K562 (cell line): ENCODE results near the gene PLA2G3. TPM values are rescaled to one million over a fixed set of nuclear protein-coding genes. Genes with fewer than 3 reads are reported as not detected.
A peak's percentile ranks its signal among the peaks of the same experiment; 100 is the strongest.

Experiments used
- ATF3 ChIP-seq, 2 experiments: fragments of 450-650 bp in 1 of 2; sonication (generic) in 1 of 2; formaldehyde crosslinking in 1 of 2; IDR thresholded peaks in 1 of 2; conservative IDR thresholded peaks in 1 of 2; 2 replicates each; pipeline versions ENCODE4 v1.6.1 to v1.8.1; 2016 to 2023; ENCODE audit warnings: mild to moderate bottlenecking in 2 of 2, moderate library complexity in 2 of 2, inconsistent platforms in 1 of 2, missing genetic modification reagents in 1 of 2
- DACH1 ChIP-seq: fragments of 450-650 bp; IDR thresholded peaks from 2 replicates; pipeline ENCODE4 v1.6.1; 2018; ENCODE audit not compliant: partially characterized antibody
- FOSL1 ChIP-seq: fragments of 200-800 bp; sonication (Bioruptor generic); conservative IDR thresholded peaks from 2 replicates; pipeline ENCODE4 v1.6.1; 2016; ENCODE audit warnings: missing genetic modification characterization, missing compliant biosample characterization
- HSF4 ChIP-seq: fragments of 250-450 bp; sonication (Bioruptor Pico); IDR thresholded peaks from 2 replicates; pipeline ENCODE4 v2.1.2; 2022; ENCODE audit warnings: mild to moderate bottlenecking, moderate library complexity, borderline replicate concordance
- NFE2 ChIP-seq: IDR thresholded peaks from 2 replicates; pipeline ENCODE4 v1.6.1; 2014; ENCODE audit warnings: antibody characterized with exemption, low read depth
- RFX7 ChIP-seq: fragments of 250-450 bp; sonication (Bioruptor Pico); IDR thresholded peaks from 2 replicates; pipeline ENCODE4 v1.5.1; 2021; ENCODE audit warnings: mild to moderate bottlenecking
- SETDB1 ChIP-seq: IDR thresholded peaks from one replicate; pipeline ENCODE4 v1.6.1; 2012; ENCODE audit warnings: low read length, control low read depth, inconsistent platforms
- SMARCE1 ChIP-seq: fragments of 450-650 bp; IDR thresholded peaks from 2 replicates; pipeline ENCODE4 v1.7.1; 2016; ENCODE audit warnings: mild to moderate bottlenecking
- ZBTB40 ChIP-seq, 2 experiments: fragments of 450-650 bp in 1 of 2; sonication (generic) in 1 of 2; formaldehyde crosslinking in 1 of 2; IDR thresholded peaks; 2 replicates each; pipeline versions ENCODE4 v1.7.1 to v1.9.0; 2016 to 2022; ENCODE audit warnings: inconsistent platforms in 1 of 2, mild to moderate bottlenecking in 1 of 2, missing genetic modification reagents in 1 of 2
- ZBTB8A ChIP-seq: fragments of 450-650 bp; IDR thresholded peaks from 2 replicates; pipeline ENCODE4 v1.6.1; 2018; ENCODE audit warnings: mild to moderate bottlenecking, moderate library complexity; ENCODE audit not compliant: partially characterized antibody
- ZNF143 ChIP-seq: sonication (generic); formaldehyde crosslinking; IDR thresholded peaks from 2 replicates; pipeline ENCODE4 v1.9.0; 2022; ENCODE audit warnings: mild to moderate bottlenecking, missing genetic modification reagents
- ZNF609 ChIP-seq: sonication (generic); formaldehyde crosslinking; IDR thresholded peaks from 2 replicates; pipeline ENCODE4 v1.8.1; 2023; ENCODE audit warnings: missing genetic modification reagents, mild to moderate bottlenecking, borderline replicate concordance
- polyA plus RNA-seq, 8 experiments: library from polyadenylated mRNA; depleted of rRNA in 4 of 8; stranded (reverse) in 5 of 8; unstranded in 3 of 8; fragments of >200 nt; fragmentation: Nextera tagmentation in 2 of 8; fragmentation: Illumina TruSeq in 1 of 8; extraction: Ambion mirVana in 2 of 8; extraction: Trizol in 1 of 8; gene quantifications; 2 replicates each; pipeline versions ENCODE4 v1.2.1 to v1.2.3, GENCODE V29; 2011 to 2014; ENCODE audit warnings: inconsistent platforms in 1 of 8, missing spikeins in 1 of 8
- total RNA-seq, 7 experiments: library from RNA; depleted of rRNA in 6 of 7; stranded (reverse); fragments of >200 nt in 6 of 7; fragmentation: Illumina TruSeq in 2 of 7; extraction: Trizol in 2 of 7; gene quantifications; 2 replicates each; pipeline versions ENCODE4 v1.2.1 to v1.2.3, GENCODE V29; 2011 to 2021; ENCODE audit warnings: low replicate concordance in 1 of 7

PLA2G3 gene
- total and polyA plus RNA-seq, 9 of the 15 experiments (the other 6 are each of a cell fraction or from before 2014, with no cell fraction given), result 0.18 to 1.4 (median 0.64) TPM

GRCh38 chr22:31084811-31085492 lies 55.4 kb downstream of the PLA2G3 start (continued):
- TF ChIP-seq ZBTB40 (IDR thresholded peaks at IDR 0.05) (no peak), ZBTB40 (CRISPR knock-in tag; IDR thresholded peaks at IDR 0.05) (no peak), SETDB1 (no peak), SMARCE1 (no peak), FOSL1 (tag) (0 out of 2 replicates have a peak, but pooled peaks have one; percentile 15), DACH1 (no peak), ATF3 (IDR thresholded peaks at IDR 0.05) (no peak), ATF3 (CRISPR knock-in tag; conservative IDR thresholded peaks at IDR 0.05) (no peak), ZNF609 (CRISPR knock-in tag) (no peak), RFX7 (CRISPR knock-in tag) (no peak), NFE2 (no peak), HSF4 (CRISPR knock-in tag) (no peak), ZNF143 (no peak), ZBTB8A (no peak)
